HL-60 (cell line): ENCODE results near the gene KIAA1671.

Experiments used
- CTCF ChIP-seq: IDR thresholded peaks from one replicate; pipeline ENCODE4 v1.5.1; 2011; ENCODE audit warnings: low read length, control low read depth, inconsistent platforms; ENCODE audit not compliant: insufficient read depth
- GABPA ChIP-seq: IDR thresholded peaks from 2 replicates; pipeline ENCODE4 v1.6.1; 2012; ENCODE audit warnings: low read depth
- POLR2AphosphoS5 ChIP-seq: IDR thresholded peaks from 2 replicates; pipeline ENCODE4 v1.6.1; 2012; ENCODE audit warnings: low read depth
- REST ChIP-seq: IDR thresholded peaks from 2 replicates; pipeline ENCODE4 v1.6.1; 2012; ENCODE audit warnings: low read depth; ENCODE audit not compliant: insufficient replicate concordance

- TF ChIP-seq REST: no peak
- no peak for TF ChIP-seq CTCF
- TF ChIP-seq POLR2AphosphoS5: no peak
- TF ChIP-seq GABPA: no peak
These were observed 150.2 kb downstream of the KIAA1671 start for GRCh38 chr22:25102722-25103121.
